ENCODE data around the gene ELK3. TPM values are rescaled to one million over a fixed set of nuclear protein-coding genes. Genes with fewer than 3 reads are reported as not detected.

ELK3 gene
- polyA plus RNA-seq, 1 experiment, result 20.9 TPM

GRCh38 chr12:96297504-96297903 is 103.3 kb downstream of the ELK3 start:
- no peak for DNase-seq (ENCODE audit: low read depth)
- no peak for TF ChIP-seq CTCF (IDR thresholded peaks at IDR 0.05; ENCODE audit: insufficient read depth, low read depth, low read length)
- POLR2A ChIA-PET, result no interaction called here
- Histone ChIP-seq H3K27me3 (ENCODE audit: control insufficient read depth, insufficient read depth, low read length) (no peaks in the 10 kb centered on the region), H3K4me3 (ENCODE audit: low read depth, low read length) (no peak overlapping the region), H3K36me3 (ENCODE audit: control insufficient read depth, insufficient read depth, low read length) (no peaks in the 10 kb centered on the region)
- CTCF ChIA-PET, result interaction anchor here (1.1 kb wide), 1 partner anchor 63 kb away, joined by 4 read pairs; no protein-coding TSS in a partner anchor

GRCh38 chr12:96300064-96300463 is 105.9 kb downstream of the ELK3 start:
- TF ChIP-seq CTCF (IDR thresholded peaks at IDR 0.05; ENCODE audit: insufficient read depth, low read depth, low read length), result no peak
- DNase-seq (ENCODE audit: low read depth), result no peak
- POLR2A ChIA-PET, result no interaction called here
- Histone ChIP-seq H3K4me3 (ENCODE audit: low read depth, low read length) (no peak overlapping the region), H3K36me3 (ENCODE audit: control insufficient read depth, insufficient read depth, low read length) (no peaks in the 10 kb centered on the region), H3K27me3 (ENCODE audit: control insufficient read depth, insufficient read depth, low read length) (no peaks in the 10 kb centered on the region)
- CTCF ChIA-PET, result interaction anchor here (0.6 kb wide), 1 partner anchor 25 kb away, joined by 4 read pairs; no protein-coding TSS in a partner anchor

- no peak for TF ChIP-seq CTCF (IDR thresholded peaks at IDR 0.05; ENCODE audit: insufficient read depth, low read depth, low read length)
- no peaks in the 10 kb centered on the region for H3K27me3 ChIP-seq (ENCODE audit: control insufficient read depth, insufficient read depth, low read length)
- H3K36me3 ChIP-seq (ENCODE audit: control insufficient read depth, insufficient read depth, low read length), result no peaks in the 10 kb centered on the region
- CTCF ChIA-PET, result no interaction called here
- no peak overlapping the region for H3K4me3 ChIP-seq (ENCODE audit: low read depth, low read length)
- POLR2A ChIA-PET, result no interaction called here
- no peak for DNase-seq (ENCODE audit: low read depth)
Observed at GRCh38 chr12:96301732-96302131, 107.6 kb downstream of the ELK3 start.

GRCh38 chr12:96302687-96303310 is 108.6 kb downstream of the ELK3 start:
- ChIA-PET CTCF (interaction anchor here (0.8 kb wide), 3 partner anchors 11 to 35 kb away, joined by 3 to 5 read pairs (median 3); no protein-coding TSS in a partner anchor), POLR2A (no interaction called here)
- Histone ChIP-seq H3K27me3 (ENCODE audit: control insufficient read depth, insufficient read depth, low read length) (no peaks in the 10 kb centered on the region), H3K36me3 (ENCODE audit: control insufficient read depth, insufficient read depth, low read length) (no peaks in the 10 kb centered on the region), H3K4me3 (ENCODE audit: low read depth, low read length) (no peak overlapping the region)
- DNase-seq (ENCODE audit: low read depth), result no peak
- no peak for TF ChIP-seq CTCF (IDR thresholded peaks at IDR 0.05; ENCODE audit: insufficient read depth, low read depth, low read length)

GRCh38 chr12:96303653-96304052 is 109.5 kb downstream of the ELK3 start:
- Histone ChIP-seq H3K27me3 (ENCODE audit: control insufficient read depth, insufficient read depth, low read length) (no peaks in the 10 kb centered on the region), H3K4me3 (ENCODE audit: low read depth, low read length) (no peak overlapping the region), H3K36me3 (ENCODE audit: control insufficient read depth, insufficient read depth, low read length) (no peaks in the 10 kb centered on the region)
- POLR2A ChIA-PET, result no interaction called here
- TF ChIP-seq CTCF (IDR thresholded peaks at IDR 0.05; ENCODE audit: insufficient read depth, low read depth, low read length), result no peak
- DNase-seq (ENCODE audit: low read depth), result no peak
- CTCF ChIA-PET, result interaction anchor here (0.8 kb wide), 1 partner anchor 34 kb away, joined by 3 read pairs; no protein-coding TSS in a partner anchor

All from BJ (cell line).